ENCODE measurements around the gene DNM3. TPM values are rescaled to one million over a fixed set of nuclear protein-coding genes. Genes with fewer than 3 reads are reported as not detected.

Gene DNM3
- total and polyA plus RNA-seq, 9 of the 15 experiments (the other 6 are each of a cell fraction or from before 2014, with no cell fraction given): 0.08 to 0.36 (median 0.22) TPM; not detected in 1

DNA sequence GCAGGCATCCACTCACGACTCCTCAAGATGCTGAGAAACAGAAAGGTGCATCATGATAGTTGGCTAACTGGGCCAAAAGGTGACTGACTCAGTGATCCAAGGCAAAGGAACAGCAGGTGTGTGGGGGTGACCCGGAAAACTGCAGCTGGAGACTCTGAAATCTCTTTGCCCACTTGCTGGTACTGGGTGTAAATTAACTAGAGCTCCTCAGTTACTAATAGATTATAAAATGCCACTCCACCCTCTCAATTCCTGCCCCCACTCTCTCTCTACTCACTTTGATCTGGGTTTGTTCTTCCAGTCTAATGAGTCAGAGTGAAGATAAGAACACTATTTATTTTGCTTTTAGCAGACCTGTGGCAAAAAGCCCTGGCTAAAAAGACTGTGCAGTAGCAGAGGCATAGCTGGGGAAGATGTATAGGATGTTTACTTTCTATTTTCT lies 609.7 kb downstream of the DNM3 start (continued):
- TF ChIP-seq MEIS2 (IDR thresholded peaks at IDR 0.05; ENCODE audit: partially characterized antibody) (peak; percentile 23), SOX6 (IDR thresholded peaks at IDR 0.05) (peak; percentile 22; the same call in 1 of the 2 replicates), TRIM28 (IDR thresholded peaks at IDR 0.05) (peak; percentile 50; the same call in 1 of the 2 replicates), FOSL1 (tag; conservative IDR thresholded peaks at IDR 0.05) (peak; percentile 97), SIN3A (IDR thresholded peaks at IDR 0.05; ENCODE audit: borderline replicate concordance in 2 of 2, control insufficient read depth in 1 of 2, low read depth in 2 of 2, low read length in 2 of 2) (no peak), GATAD2B (IDR thresholded peaks at IDR 0.05; ENCODE audit: borderline replicate concordance) (peak; percentile 35; the same call in 1 of the 2 replicates), CREB3L1 (IDR thresholded peaks at IDR 0.05; ENCODE audit: borderline replicate concordance, low read depth) (no peak), SMARCE1 (IDR thresholded peaks at IDR 0.05) (peak; percentile 69), SMARCC2 (IDR thresholded peaks at IDR 0.05; ENCODE audit: low read depth) (peak; percentile 63; the same call in 1 of the 2 replicates), ZFP1 (CRISPR knock-in tag; IDR thresholded peaks at IDR 0.05) (no peak), JUND (IDR thresholded peaks at IDR 0.05; ENCODE audit: borderline replicate concordance, low read depth, low read length) (peak; percentile 89), JUND (tag; IDR thresholded peaks at IDR 0.05; ENCODE audit: borderline replicate concordance, low read depth, low read length) (peak; percentile 91; the same call in 2 of the 3 replicates), ZEB2 (IDR thresholded peaks at IDR 0.05) (0 out of 2 replicates have a peak, but pooled peaks have one; percentile 42), ZNF408 (CRISPR knock-in tag; IDR thresholded peaks at IDR 0.05; ENCODE audit: low read depth) (no peak), ADNP (tag; IDR thresholded peaks at IDR 0.05) (no peak), CBX3 (IDR thresholded peaks at IDR 0.05; ENCODE audit: borderline replicate concordance in 1 of 2, low read length in 2 of 2) (peak in 1 of 2 experiments; percentile 13; a peak in 1 of 3 replicates), CREB1 (IDR thresholded peaks at IDR 0.05) (no peak), CREB1 (CRISPR knock-in tag; IDR thresholded peaks at IDR 0.05) (0 out of 2 replicates have a peak, but pooled peaks have one; percentile 0), DACH1 (IDR thresholded peaks at IDR 0.05; ENCODE audit: partially characterized antibody) (peak; percentile 6), JUN (IDR thresholded peaks at IDR 0.05; ENCODE audit: borderline replicate concordance, low read depth, low read length) (peak; percentile 44; the same call in 1 of the 2 replicates), JUN (CRISPR knock-in tag; IDR thresholded peaks at IDR 0.05; ENCODE audit: borderline replicate concordance) (no peak)
- TF ChIP-seq, protein P1, sequence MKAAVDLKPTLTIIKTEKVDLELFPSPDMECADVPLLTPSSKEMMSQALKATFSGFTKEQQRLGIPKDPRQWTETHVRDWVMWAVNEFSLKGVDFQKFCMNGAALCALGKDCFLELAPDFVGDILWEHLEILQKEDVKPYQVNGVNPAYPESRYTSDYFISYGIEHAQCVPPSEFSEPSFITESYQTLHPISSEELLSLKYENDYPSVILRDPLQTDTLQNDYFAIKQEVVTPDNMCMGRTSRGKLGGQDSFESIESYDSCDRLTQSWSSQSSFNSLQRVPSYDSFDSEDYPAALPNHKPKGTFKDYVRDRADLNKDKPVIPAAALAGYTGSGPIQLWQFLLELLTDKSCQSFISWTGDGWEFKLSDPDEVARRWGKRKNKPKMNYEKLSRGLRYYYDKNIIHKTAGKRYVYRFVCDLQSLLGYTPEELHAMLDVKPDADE (conservative IDR thresholded peaks at IDR 0.05; ENCODE audit: control insufficient read depth, low read depth, low read length): no peak
